ENCODE data around the gene ZC3H7B. TPM values are rescaled to one million over a fixed set of nuclear protein-coding genes. Genes with fewer than 3 reads are reported as not detected.

Gene ZC3H7B
- total RNA-seq, 2 donors from 2014 or later, result 56.7 to 79.1 TPM

GRCh38 chr22:41369837-41370236 is 68.5 kb downstream of the ZC3H7B start:
- H3K36me3 ChIP-seq, result no peaks in the 10 kb centered on the region
- peaks cover 11% of the 10 kb centered on the region for H3K4me1 ChIP-seq (replicated peaks)
- no peaks in the 10 kb centered on the region for H3K27me3 ChIP-seq (replicated peaks; ENCODE audit: insufficient read depth)
- 85% methylated on average over 9 of the region's 9 CpGs for WGBS
- no peak for DNase-seq (ENCODE audit: low spot score)
- H3K27ac ChIP-seq, result no peak overlapping the region
- intact Hi-C loops (cut with DNase I), result loop anchor here (5.0 kb wide), 1 partner anchor 68 kb away; the partner anchor contains the start of gene ZC3H7B
- H3K4me3 ChIP-seq, result no peak overlapping the region
- TF ChIP-seq POLR2A (IDR thresholded peaks at IDR 0.05), result no peak
- TF ChIP-seq, protein P1, sequence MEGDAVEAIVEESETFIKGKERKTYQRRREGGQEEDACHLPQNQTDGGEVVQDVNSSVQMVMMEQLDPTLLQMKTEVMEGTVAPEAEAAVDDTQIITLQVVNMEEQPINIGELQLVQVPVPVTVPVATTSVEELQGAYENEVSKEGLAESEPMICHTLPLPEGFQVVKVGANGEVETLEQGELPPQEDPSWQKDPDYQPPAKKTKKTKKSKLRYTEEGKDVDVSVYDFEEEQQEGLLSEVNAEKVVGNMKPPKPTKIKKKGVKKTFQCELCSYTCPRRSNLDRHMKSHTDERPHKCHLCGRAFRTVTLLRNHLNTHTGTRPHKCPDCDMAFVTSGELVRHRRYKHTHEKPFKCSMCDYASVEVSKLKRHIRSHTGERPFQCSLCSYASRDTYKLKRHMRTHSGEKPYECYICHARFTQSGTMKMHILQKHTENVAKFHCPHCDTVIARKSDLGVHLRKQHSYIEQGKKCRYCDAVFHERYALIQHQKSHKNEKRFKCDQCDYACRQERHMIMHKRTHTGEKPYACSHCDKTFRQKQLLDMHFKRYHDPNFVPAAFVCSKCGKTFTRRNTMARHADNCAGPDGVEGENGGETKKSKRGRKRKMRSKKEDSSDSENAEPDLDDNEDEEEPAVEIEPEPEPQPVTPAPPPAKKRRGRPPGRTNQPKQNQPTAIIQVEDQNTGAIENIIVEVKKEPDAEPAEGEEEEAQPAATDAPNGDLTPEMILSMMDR (IDR thresholded peaks at IDR 0.05), result no peak
- TF ChIP-seq POLR2AphosphoS5 (IDR thresholded peaks at IDR 0.05), result no peak
- no peaks in the 10 kb centered on the region for H3K9me3 ChIP-seq

GRCh38 chr22:41377846-41378245 is 76.5 kb downstream of the ZC3H7B start:
- TF ChIP-seq POLR2AphosphoS5 (IDR thresholded peaks at IDR 0.05) (no peak), POLR2A (IDR thresholded peaks at IDR 0.05) (no peak)
- TF ChIP-seq, protein P1 (IDR thresholded peaks at IDR 0.05), result no peak
- Histone ChIP-seq H3K27me3 (replicated peaks; ENCODE audit: insufficient read depth) (no peaks in the 10 kb centered on the region), H3K27ac (no peak overlapping the region), H3K36me3 (no peaks in the 10 kb centered on the region), H3K4me3 (no peak overlapping the region), H3K9me3 (no peaks in the 10 kb centered on the region), H3K4me1 (replicated peaks) (peaks cover 6% of the 10 kb centered on the region)
- DNase-seq (ENCODE audit: low spot score), result no peak
- intact Hi-C loops (cut with DNase I), result no loop called here
- WGBS, result 61% methylated on average over 6 of the region's 6 CpGs

DNA sequence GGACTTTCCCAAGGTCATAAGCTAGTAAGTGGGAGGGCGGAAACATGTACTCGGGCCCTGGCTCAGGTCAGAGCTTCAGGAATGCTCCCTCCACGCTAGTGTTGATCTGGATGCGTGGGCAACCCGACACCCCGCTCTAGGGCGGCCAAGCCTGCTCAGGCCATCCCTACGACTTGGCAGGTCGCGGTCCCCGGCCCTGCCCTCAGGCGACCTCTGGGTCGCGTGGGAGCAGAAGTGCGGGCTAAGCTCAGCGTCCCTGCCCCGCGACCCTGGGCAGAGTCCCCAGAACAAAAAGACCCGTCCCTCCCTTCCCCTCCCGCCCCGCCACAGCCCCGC is 79.6 kb downstream of the ZC3H7B start:
- Histone ChIP-seq H3K27me3 (replicated peaks; ENCODE audit: insufficient read depth) (no peaks in the 10 kb centered on the region), H3K36me3 (no peaks in the 10 kb centered on the region), H3K27ac (peak overlapping the region; percentile 93 to 98), H3K4me3 (peak overlapping the region; percentile 83 to 97), H3K4me1 (replicated peaks) (peaks cover 9% of the 10 kb centered on the region), H3K9me3 (no peaks in the 10 kb centered on the region)
- TF ChIP-seq POLR2AphosphoS5 (IDR thresholded peaks at IDR 0.05) (peak; percentile 64), POLR2A (IDR thresholded peaks at IDR 0.05) (peak; percentile 64)
- TF ChIP-seq, protein P1 (IDR thresholded peaks at IDR 0.05), result no peak
- under 1% methylated on average over 19 of the region's 22 CpGs for WGBS
- intact Hi-C loops (cut with DNase I), result loop anchor here (5.0 kb wide), 1 partner anchor 289 kb away; the partner anchor contains the start of gene EP300
- peak; percentile 68 for DNase-seq (ENCODE audit: low spot score)

GRCh38 chr22:41381329-41382097 is 80.2 kb downstream of the ZC3H7B start, which contains the start of gene TEF:
TSS of gene TEF (plus strand) at chr22:41381942. CDS start at chr22:41382045, 103 bp downstream.
- Histone ChIP-seq H3K27ac (peak within 1 kb of the TSS; percentile 93 to 98), H3K36me3 (no peaks in the 10 kb centered on the region), H3K27me3 (replicated peaks; ENCODE audit: insufficient read depth) (no peaks in the 10 kb centered on the region), H3K4me1 (replicated peaks) (peaks cover 9% of the 10 kb centered on the region), H3K4me3 (peak within 1 kb of the TSS; percentile 83 to 97), H3K9me3 (no peaks in the 10 kb centered on the region)
- intact Hi-C loops (cut with DNase I), result loop anchor here (5.0 kb wide), 1 partner anchor 289 kb away; the partner anchor contains the start of gene EP300
- under 1% methylated on average over 59 of the region's 84 CpGs for WGBS
- peak; percentile 99 for DNase-seq (ENCODE audit: low spot score)
- TF ChIP-seq POLR2AphosphoS5 (IDR thresholded peaks at IDR 0.05) (peak; percentile 84), POLR2A (IDR thresholded peaks at IDR 0.05) (peak; percentile 73)
- TF ChIP-seq, protein P1 (IDR thresholded peaks at IDR 0.05), result no peak

All from prostate gland (tissue), 2 donors.